ENCODE results near the gene ACTL6A.

GRCh38 chr3:179604321-179605078, 41.8 kb downstream of the ACTL6A start, which contains the start of the genes MRPL47 and NDUFB5:
- TF ChIP-seq, protein P1, sequence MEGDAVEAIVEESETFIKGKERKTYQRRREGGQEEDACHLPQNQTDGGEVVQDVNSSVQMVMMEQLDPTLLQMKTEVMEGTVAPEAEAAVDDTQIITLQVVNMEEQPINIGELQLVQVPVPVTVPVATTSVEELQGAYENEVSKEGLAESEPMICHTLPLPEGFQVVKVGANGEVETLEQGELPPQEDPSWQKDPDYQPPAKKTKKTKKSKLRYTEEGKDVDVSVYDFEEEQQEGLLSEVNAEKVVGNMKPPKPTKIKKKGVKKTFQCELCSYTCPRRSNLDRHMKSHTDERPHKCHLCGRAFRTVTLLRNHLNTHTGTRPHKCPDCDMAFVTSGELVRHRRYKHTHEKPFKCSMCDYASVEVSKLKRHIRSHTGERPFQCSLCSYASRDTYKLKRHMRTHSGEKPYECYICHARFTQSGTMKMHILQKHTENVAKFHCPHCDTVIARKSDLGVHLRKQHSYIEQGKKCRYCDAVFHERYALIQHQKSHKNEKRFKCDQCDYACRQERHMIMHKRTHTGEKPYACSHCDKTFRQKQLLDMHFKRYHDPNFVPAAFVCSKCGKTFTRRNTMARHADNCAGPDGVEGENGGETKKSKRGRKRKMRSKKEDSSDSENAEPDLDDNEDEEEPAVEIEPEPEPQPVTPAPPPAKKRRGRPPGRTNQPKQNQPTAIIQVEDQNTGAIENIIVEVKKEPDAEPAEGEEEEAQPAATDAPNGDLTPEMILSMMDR (IDR thresholded peaks at IDR 0.05; ENCODE audit: borderline replicate concordance, extremely low read depth, low read length, poor library complexity, severe bottlenecking): no peak
- no peak for TF ChIP-seq EZH2 (IDR thresholded peaks at IDR 0.05; ENCODE audit: borderline replicate concordance, low read depth, low read length, severe bottlenecking)

All from DND-41 (cell line).